Measurements from ENCODE around the gene AKAP12.

AKAP12 gene

DNA sequence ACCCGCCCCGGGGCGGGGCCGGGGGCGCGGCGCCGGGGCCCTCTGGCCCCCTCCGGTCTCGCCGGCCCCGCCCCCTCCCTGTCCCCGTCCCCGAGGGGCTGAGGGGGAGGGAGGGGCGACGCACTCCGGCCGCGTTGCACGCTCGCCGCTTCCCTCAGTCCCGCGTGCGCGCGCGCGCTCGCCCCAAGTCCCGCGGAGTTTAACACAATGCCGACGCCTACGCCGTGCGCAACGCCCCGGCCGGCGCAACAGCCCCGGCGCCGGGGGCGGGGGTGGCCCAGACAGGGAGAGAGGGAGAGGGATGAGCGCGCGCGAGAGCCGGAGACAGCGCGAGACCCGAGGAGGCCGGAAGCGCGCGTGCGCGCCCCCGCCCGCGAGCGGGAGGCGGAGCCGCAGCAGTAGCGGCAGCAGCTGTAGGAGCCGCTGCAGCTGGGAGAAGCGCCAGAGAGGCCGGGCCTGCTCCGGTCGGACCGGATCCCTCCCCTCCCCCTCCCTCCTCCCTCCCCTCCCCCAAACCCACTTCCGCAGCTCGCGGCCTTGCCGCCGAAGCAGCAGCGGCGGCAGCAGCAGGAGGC is 150.6 kb downstream of the AKAP12 start:
- TF ChIP-seq, protein P1, sequence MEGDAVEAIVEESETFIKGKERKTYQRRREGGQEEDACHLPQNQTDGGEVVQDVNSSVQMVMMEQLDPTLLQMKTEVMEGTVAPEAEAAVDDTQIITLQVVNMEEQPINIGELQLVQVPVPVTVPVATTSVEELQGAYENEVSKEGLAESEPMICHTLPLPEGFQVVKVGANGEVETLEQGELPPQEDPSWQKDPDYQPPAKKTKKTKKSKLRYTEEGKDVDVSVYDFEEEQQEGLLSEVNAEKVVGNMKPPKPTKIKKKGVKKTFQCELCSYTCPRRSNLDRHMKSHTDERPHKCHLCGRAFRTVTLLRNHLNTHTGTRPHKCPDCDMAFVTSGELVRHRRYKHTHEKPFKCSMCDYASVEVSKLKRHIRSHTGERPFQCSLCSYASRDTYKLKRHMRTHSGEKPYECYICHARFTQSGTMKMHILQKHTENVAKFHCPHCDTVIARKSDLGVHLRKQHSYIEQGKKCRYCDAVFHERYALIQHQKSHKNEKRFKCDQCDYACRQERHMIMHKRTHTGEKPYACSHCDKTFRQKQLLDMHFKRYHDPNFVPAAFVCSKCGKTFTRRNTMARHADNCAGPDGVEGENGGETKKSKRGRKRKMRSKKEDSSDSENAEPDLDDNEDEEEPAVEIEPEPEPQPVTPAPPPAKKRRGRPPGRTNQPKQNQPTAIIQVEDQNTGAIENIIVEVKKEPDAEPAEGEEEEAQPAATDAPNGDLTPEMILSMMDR (IDR thresholded peaks at IDR 0.05): no peak

DNA sequence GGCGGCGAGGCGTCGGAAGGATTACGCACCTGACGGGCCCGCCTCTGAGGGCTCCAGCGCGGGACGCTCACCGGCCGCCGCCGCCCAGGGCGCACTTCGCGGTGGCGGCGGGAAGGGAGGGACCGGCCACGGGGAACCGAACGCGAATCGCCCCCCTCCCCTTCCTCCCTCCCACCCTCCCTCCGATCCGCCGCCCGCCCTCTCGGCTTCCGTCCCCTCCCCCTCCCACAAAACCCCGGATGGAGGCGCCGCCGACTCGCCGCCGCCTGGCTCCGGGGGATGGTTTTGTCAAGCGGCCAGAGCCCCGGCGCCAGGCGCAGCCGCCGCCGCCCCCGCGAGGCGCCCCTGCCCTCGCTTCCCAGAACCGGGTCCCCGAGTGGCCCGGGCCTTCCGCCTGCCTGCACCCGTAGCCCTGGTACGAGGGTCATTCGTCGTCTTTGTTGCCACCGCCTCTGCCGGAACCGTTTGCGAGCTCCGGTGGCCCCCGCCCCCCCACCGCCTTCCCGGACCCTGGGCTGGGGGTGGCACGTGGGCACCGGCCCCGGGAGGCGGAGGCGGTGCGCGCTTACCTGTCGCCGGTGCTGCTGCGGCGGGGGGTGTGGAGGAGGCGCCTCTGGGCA is 151.2 kb downstream of the AKAP12 start:
- TF ChIP-seq, protein P1 (IDR thresholded peaks at IDR 0.05): no peak

DNA sequence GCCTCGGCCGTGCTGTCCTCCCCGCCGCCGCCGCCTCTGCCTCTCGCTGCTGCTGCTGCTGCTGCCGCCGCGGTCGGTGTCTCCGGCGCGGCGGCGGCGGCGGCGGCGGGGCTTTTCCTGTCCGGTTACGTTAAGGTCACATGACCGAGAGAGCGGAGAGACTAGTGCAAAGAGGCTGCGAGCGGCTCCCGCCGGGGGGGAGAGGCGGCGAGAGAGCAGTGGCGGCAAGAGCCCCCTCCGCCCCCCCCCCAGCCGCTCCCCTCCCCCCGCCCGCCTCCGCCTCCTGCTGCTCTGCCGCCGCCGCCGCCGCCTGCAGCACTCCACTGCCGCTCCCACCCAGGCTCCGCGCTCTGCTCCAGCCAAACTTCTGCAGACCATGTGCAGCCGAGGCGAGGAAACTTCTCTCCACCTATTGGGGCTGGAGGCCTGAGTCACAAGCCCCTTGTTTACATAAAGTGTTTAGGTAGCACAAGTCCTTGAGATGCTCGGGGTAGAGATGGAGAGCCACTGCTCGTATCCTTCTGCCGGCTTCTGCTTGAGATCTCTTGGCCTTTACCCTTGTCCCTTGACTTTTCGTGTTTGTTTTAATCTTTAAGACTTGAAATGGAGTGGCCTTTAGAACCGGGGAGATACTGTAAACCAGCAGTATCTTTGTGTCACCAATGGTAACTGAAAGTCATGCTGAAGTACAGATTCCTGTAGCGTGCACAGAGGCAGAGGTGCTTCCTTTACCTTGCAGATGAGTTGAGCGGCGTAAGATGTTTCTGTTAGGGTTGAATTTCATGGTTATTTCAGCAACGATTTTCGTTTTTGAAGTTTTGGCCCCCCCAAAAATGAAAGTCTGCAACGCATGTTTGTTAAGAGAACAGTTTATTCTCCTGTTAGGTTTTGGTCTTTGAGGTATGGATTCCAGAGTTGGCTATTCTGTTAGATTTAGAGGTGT is 152.0 kb downstream of the AKAP12 start, which contains the start of gene ZBTB2:
Gene ZBTB2, minus strand, starts transcription at position 89 of the 943 bp plus-strand sequence. CDS start 17,922 bp downstream, outside the sequence.
- TF ChIP-seq, protein P1 (IDR thresholded peaks at IDR 0.05): no peak

DNA sequence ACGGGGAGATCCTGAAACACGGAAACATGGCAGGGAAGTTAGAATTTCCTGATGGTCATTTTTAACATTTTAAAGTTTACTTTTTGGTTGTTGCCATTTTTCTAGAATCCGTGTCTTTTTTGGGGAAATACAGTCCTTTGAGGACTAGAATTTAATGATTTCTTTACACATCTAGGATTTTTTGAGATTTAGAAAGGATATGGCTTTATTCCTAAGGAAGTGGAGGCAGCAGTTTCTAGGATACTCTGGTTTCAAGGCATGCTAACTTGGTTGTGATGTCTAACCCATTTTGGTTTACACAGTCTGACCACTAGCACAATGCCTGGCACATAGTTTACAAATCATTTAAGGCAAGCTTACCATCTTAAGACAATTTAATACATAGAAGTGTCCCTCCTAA is 152.7 kb downstream of the AKAP12 start:
- TF ChIP-seq, protein P1 (IDR thresholded peaks at IDR 0.05): no peak

DNA sequence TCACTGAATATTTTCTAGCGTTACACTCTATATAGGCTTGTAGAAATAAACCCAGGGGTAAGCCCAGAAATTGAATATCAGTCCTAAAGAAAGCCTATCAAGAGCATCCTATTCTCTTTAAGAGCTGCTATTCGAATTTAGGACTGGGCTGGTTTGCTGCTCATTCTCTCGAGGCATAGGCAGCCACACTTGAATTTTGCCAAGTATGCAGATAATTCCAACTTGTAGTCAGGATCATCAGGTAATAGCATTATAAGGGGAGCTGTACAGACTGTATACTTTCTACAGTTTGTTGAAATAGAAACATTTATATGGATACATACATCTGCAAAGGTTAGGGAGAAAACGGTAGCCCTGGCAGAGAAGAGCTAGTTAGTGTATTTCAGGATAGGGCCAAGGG is 153.6 kb downstream of the AKAP12 start:
- TF ChIP-seq, protein P1 (IDR thresholded peaks at IDR 0.05): no peak

DNA sequence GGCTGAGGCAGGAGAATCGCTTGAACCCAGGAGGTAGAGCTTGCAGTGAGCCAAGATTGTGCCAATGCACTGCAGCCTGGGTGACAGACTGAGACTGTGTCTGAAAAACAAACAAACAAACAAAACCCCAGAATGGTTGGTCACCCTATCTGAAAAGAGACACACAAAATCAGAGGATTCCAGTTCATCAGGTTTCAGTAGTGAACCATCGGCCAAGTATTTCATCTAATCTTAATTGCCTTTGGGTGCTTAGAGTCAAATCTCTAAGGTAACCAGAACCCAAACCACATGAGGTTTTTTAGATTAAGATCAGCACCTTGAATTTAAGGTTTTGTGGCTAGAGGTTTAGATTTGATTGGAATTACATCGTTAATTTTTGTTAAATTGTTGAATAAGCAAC is 159.9 kb downstream of the AKAP12 start:
- TF ChIP-seq, protein P1 (IDR thresholded peaks at IDR 0.05): no peak

DNA sequence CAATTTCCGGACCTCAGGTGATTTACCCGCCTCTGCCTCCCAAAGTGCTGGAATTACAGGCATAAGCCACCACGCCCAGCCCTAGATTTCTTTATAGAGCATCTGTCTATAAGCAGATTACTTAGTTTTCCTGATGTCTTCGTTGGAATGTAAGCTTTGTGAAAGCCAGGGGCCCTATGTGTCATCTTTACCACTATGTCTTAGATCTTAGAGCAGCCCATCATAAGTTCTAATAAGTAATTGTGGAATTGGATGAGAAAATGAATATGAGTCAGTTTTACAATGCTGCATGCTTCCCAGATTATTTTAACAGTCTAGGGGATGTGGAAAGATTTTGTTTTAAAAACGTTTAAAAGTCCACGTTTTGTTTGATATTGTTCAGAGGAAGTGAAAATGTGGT is 160.7 kb downstream of the AKAP12 start:
- TF ChIP-seq, protein P1 (IDR thresholded peaks at IDR 0.05): no peak
